GM23338 (cell line): ENCODE results near the gene COBLL1. TPM values are rescaled to one million over a fixed set of nuclear protein-coding genes. Genes with fewer than 3 reads are reported as not detected.

Source experiments
- ATAC-seq: fragments of 200-7000 bp; cut with Tn5 transposase; 3 replicates; pipeline ENCODE4 v1.9.1; 2020
- DNase-seq: peaks from one replicate; pipeline ENCODE4 v3.0.0-alpha.2; 2015; ENCODE audit warnings: low spot score
- H2AFZ ChIP-seq: fragments of 200-600 bp; sonication (generic); 2 replicates; pipeline ENCODE4 v1.8.0; 2016; ENCODE audit warnings: antibody characterized with exemption, mild to moderate bottlenecking, moderate library complexity
- H3F3A ChIP-seq: fragments of 200-600 bp; sonication (generic); replicated peaks from 2 replicates; pipeline ENCODE4 v1.8.0; 2017; ENCODE audit warnings: antibody characterized with exemption, mixed run types, low read depth
- H3K27ac ChIP-seq: fragments of 200-600 bp; sonication (generic); 2 replicates; pipeline ENCODE4 v1.6.1; 2016; ENCODE audit warnings: low read depth
- H3K27me3 ChIP-seq: fragments of 200-600 bp; sonication (generic); 2 replicates; pipeline ENCODE4 v1.8.0; 2016; ENCODE audit warnings: mild to moderate bottlenecking, mixed run types, moderate library complexity; ENCODE audit not compliant: insufficient read depth
- H3K36me3 ChIP-seq: fragments of 200-600 bp; sonication (generic); 2 replicates; pipeline ENCODE4 v1.8.0; 2016; ENCODE audit warnings: mild to moderate bottlenecking; ENCODE audit not compliant: insufficient read depth
- H3K4me1 ChIP-seq: fragments of 200-600 bp; sonication (generic); 2 replicates; pipeline ENCODE4 v1.8.0; 2016; ENCODE audit warnings: mild to moderate bottlenecking, moderate library complexity; ENCODE audit not compliant: insufficient read depth
- H3K4me2 ChIP-seq: fragments of 200-600 bp; sonication (generic); 2 replicates; pipeline ENCODE4 v1.7.1; 2017; ENCODE audit warnings: mixed run types
- H3K4me3 ChIP-seq: fragments of 200-600 bp; sonication (generic); 2 replicates; pipeline ENCODE4 v1.6.1; 2016; ENCODE audit warnings: mixed run types
- H3K79me2 ChIP-seq: fragments of 200-600 bp; sonication (generic); replicated peaks from 2 replicates; pipeline ENCODE4 v1.8.0; 2017; ENCODE audit warnings: mild to moderate bottlenecking; ENCODE audit not compliant: insufficient read depth
- H3K9me2 ChIP-seq: fragments of 200-600 bp; sonication (generic); 2 replicates; pipeline ENCODE4 v1.8.0; 2017; ENCODE audit not compliant: insufficient read depth
- H4K20me1 ChIP-seq: fragments of 200-600 bp; sonication (generic); replicated peaks from 2 replicates; pipeline ENCODE4 v1.8.0; 2017; ENCODE audit warnings: mild to moderate bottlenecking; ENCODE audit not compliant: insufficient read depth
- H3K27ac Mint-ChIP-seq: 2 replicates; pipeline ENCODE4 v1.8.0; 2020; ENCODE audit warnings: inconsistent platforms, mild to moderate bottlenecking, moderate library complexity, mixed read lengths
- H3K27me3 Mint-ChIP-seq: 3 replicates; pipeline ENCODE4 v1.8.0; 2022; ENCODE audit warnings: low read depth, mild to moderate bottlenecking, moderate library complexity, mixed read lengths, inconsistent platforms; ENCODE audit not compliant: insufficient read depth, poor library complexity
- H3K36me3 Mint-ChIP-seq: 3 replicates; pipeline ENCODE4 v1.8.0; 2021; ENCODE audit warnings: low read depth, mild to moderate bottlenecking, inconsistent platforms, moderate library complexity, mixed read lengths
- H3K4me1 Mint-ChIP-seq: 3 replicates; pipeline ENCODE4 v1.8.0; 2020; ENCODE audit warnings: mild to moderate bottlenecking, inconsistent platforms, mixed read lengths
- H3K4me3 Mint-ChIP-seq: 3 replicates; pipeline ENCODE4 v1.8.0; 2021; ENCODE audit warnings: moderate library complexity, mild to moderate bottlenecking, inconsistent platforms, mixed read lengths
- H3K9me3 Mint-ChIP-seq: 3 replicates; pipeline ENCODE4 v1.8.0; 2020; ENCODE audit warnings: moderate library complexity, mild to moderate bottlenecking, inconsistent platforms, mixed read lengths
- REST ChIP-seq: IDR thresholded peaks from one replicate; pipeline ENCODE4 v1.6.1; 2018; ENCODE audit warnings: antibody characterized with exemption; ENCODE audit not compliant: unreplicated experiment
- ZNF462 ChIP-seq: fragments of 250-450 bp; sonication (Bioruptor Pico); IDR thresholded peaks from 2 replicates; pipeline ENCODE4 v1.5.0; 2020; ENCODE audit warnings: mild to moderate bottlenecking, moderate library complexity
- polyA plus RNA-seq: library from polyadenylated mRNA; unstranded; fragments of >200 nt; fragmentation: Nextera tagmentation; extraction: Ambion mirVana; gene quantifications from 2 replicates; pipeline ENCODE4 v1.2.1, GENCODE V29; 2016
- total RNA-seq: library from RNA; depleted of rRNA; stranded (reverse); fragments of >200 nt; shearing (Covaris generic); gene quantifications from 2 replicates; pipeline ENCODE4 v1.2.3, GENCODE V29; 2014
- TF ChIP-seq, protein P1 (sequence below), 2 experiments: fragments of 200-600 bp in 1 of 2; sonication (generic) in 1 of 2; conservative IDR thresholded peaks; 2 replicates each; pipeline versions ENCODE4 v1.5.1 to v1.6.1; 2016 to 2017; ENCODE audit warnings: antibody characterized with exemption in 2 of 2, low read depth in 2 of 2, mild to moderate bottlenecking in 2 of 2, moderate library complexity in 1 of 2

COBLL1 gene
- total and polyA plus RNA-seq, 2 experiments from 2014 or later: 2.9 to 7.4 TPM

- TF ChIP-seq ZNF462 (no peak), REST (no peak)
Measured at GRCh38 chr2:164823126-164823525, 18.5 kb downstream of the COBLL1 start (continued).

DNA sequence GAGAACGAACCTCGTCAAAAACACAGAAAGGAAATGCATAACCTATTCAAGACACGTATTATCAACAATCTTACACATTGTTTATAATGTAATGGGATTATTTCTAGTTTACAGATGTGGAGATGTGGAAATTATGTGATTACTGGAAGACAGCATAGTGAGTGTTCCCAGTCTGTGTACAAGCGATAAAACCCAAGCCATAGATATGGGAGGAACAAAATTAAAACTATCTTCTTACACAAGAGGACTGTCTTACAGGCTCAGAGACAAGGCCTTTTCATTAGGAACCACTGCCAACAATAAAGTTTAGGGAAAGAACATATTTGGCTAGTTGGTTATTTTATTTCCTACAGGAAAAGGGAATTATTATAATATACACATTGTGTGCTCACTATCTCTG is 20.3 kb downstream of the COBLL1 start:
- no peak for ATAC-seq
- peaks cover 1% of the 10 kb centered on the region for H3K27me3 Mint-ChIP-seq
- H3K79me2 ChIP-seq: no peaks in the 10 kb centered on the region
- no peak for TF ChIP-seq ZNF462
- TF ChIP-seq, protein P1, sequence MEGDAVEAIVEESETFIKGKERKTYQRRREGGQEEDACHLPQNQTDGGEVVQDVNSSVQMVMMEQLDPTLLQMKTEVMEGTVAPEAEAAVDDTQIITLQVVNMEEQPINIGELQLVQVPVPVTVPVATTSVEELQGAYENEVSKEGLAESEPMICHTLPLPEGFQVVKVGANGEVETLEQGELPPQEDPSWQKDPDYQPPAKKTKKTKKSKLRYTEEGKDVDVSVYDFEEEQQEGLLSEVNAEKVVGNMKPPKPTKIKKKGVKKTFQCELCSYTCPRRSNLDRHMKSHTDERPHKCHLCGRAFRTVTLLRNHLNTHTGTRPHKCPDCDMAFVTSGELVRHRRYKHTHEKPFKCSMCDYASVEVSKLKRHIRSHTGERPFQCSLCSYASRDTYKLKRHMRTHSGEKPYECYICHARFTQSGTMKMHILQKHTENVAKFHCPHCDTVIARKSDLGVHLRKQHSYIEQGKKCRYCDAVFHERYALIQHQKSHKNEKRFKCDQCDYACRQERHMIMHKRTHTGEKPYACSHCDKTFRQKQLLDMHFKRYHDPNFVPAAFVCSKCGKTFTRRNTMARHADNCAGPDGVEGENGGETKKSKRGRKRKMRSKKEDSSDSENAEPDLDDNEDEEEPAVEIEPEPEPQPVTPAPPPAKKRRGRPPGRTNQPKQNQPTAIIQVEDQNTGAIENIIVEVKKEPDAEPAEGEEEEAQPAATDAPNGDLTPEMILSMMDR (conservative IDR thresholded peaks at IDR 0.05; ENCODE audit: low read depth in 2 of 2): no peak

More for the DNA sequence above, 20.3 kb downstream of the COBLL1 start:
- no peaks in the 10 kb centered on the region for H3K27me3 ChIP-seq
- H3K4me3 ChIP-seq: no peak overlapping the region
- Mint-ChIP-seq H3K9me3 (no peaks in the 10 kb centered on the region), H3K4me3 (no peak overlapping the region), H3K36me3 (no peaks in the 10 kb centered on the region), H3K4me1 (peaks cover under 1% of the 10 kb centered on the region; the same call in 2 of the 3 replicates), H3K27ac (no peak overlapping the region)
- H3K4me2 ChIP-seq: no peak overlapping the region
- 0 out of 2 replicates have a peak, but pooled peaks cover 3% of the 10 kb centered on the region for H3K9me2 ChIP-seq
- H3K27ac ChIP-seq: no peak overlapping the region
- no peaks in the 10 kb centered on the region for H3K4me1 ChIP-seq
- no peak overlapping the region for H2AFZ ChIP-seq
- H3K36me3 ChIP-seq: no peaks in the 10 kb centered on the region
- no peaks in the 10 kb centered on the region for H3F3A ChIP-seq
- H4K20me1 ChIP-seq: 0 out of 2 replicates have a peak, but pooled peaks cover 3% of the 10 kb centered on the region
- no peak for DNase-seq
